ENCODE measurements around the gene MPL. TPM values are rescaled to one million over a fixed set of nuclear protein-coding genes. Genes with fewer than 3 reads are reported as not detected.

Gene MPL
- total and polyA plus RNA-seq, 2 of the 13 experiments (the other 11 are each of a cell fraction or from before 2014, with no cell fraction given), result not detected

DNA sequence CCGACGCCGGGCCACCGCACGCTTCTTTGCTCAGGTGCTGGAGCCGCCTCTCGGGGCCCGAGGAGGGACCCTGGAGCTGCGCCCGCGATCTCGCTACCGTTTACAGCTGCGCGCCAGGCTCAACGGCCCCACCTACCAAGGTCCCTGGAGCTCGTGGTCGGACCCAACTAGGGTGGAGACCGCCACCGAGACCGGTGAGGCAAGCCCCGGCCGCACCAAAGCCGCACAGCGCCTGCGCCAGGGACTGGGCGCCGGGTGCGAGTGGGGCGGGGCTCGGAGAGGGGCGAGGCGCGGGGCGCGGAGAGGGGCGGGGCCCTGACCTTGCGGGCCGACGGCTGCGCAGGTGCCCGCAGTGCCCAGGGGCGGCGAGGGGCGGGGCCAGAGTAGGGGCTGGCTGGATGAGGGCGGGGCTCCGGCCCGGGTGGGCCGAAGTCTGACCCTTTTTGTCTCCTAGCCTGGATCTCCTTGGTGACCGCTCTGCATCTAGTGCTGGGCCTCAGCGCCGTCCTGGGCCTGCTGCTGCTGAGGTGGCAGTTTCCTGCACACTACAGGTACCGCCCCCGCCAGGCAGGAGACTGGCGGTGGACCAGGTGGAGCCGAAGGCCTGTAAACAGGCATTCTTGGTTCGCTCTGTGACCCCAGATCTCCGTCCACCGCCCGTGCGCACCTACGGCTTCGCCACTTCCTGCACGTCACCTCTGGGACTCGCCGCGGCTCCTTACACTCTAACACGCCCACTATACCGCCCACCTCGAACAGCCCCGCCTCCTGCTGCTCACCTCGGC lies 11.4 kb downstream of the MPL start (continued):
- TF ChIP-seq, protein P1, sequence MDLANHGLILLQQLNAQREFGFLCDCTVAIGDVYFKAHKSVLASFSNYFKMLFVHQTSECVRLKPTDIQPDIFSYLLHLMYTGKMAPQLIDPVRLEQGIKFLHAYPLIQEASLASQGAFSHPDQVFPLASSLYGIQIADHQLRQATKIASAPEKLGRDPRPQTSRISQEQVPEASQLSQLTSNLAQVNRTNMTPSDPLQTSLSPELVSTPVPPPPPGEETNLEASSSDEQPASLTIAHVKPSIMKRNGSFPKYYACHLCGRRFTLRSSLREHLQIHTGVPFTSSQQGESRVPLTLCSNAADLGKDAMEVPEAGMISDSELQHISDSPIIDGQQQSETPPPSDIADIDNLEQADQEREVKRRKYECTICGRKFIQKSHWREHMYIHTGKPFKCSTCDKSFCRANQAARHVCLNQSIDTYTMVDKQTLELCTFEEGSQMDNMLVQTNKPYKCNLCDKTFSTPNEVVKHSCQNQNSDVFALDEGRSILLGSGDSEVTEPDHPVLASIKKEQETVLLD (CRISPR knock-in tag; IDR thresholded peaks at IDR 0.05; ENCODE audit: low read depth), result peak; percentile 73
- TF ChIP-seq ZNF670 (CRISPR knock-in tag; IDR thresholded peaks at IDR 0.05; ENCODE audit: borderline replicate concordance) (peak; percentile 62; the same call in 1 of the 2 replicates), PHF20 (CRISPR knock-in tag; IDR thresholded peaks at IDR 0.05) (peak; percentile 63), ZNF720 (CRISPR knock-in tag; IDR thresholded peaks at IDR 0.05) (no peak), ATRX (CRISPR knock-in tag; IDR thresholded peaks at IDR 0.05; ENCODE audit: borderline replicate concordance) (no peak), HNRNPK (IDR thresholded peaks at IDR 0.05; ENCODE audit: low read depth, low read length, poor library complexity, severe bottlenecking) (peak; percentile 25), REXO4 (CRISPR knock-in tag; IDR thresholded peaks at IDR 0.05; ENCODE audit: borderline replicate concordance) (no peak; the same call in 1 of the 2 replicates), ZNF234 (CRISPR knock-in tag; conservative IDR thresholded peaks at IDR 0.05) (no peak), ZNF24 (IDR thresholded peaks at IDR 0.05) (no peak), SAFB2 (CRISPR knock-in tag; IDR thresholded peaks at IDR 0.05; ENCODE audit: borderline replicate concordance, low read depth) (peak; percentile 72; the same call in 1 of the 2 replicates), SMYD3 (CRISPR knock-in tag; IDR thresholded peaks at IDR 0.05) (no peak), ZNF44 (CRISPR knock-in tag; IDR thresholded peaks at IDR 0.05) (no peak), ZNF350 (CRISPR knock-in tag; IDR thresholded peaks at IDR 0.05; ENCODE audit: borderline replicate concordance, low read depth) (peak; percentile 31), FOSL1 (CRISPR knock-in tag; IDR thresholded peaks at IDR 0.05; ENCODE audit: borderline replicate concordance) (0 out of 2 replicates have a peak, but pooled peaks have one; percentile 27), KDM2A (CRISPR knock-in tag; IDR thresholded peaks at IDR 0.05; ENCODE audit: borderline replicate concordance, low read depth) (peak; percentile 75), FOXO1 (CRISPR knock-in tag; IDR thresholded peaks at IDR 0.05) (peak; percentile 54), GLI4 (CRISPR knock-in tag; IDR thresholded peaks at IDR 0.05; ENCODE audit: borderline replicate concordance) (no peak; the same call in none of the 2 replicates), CC2D1A (CRISPR knock-in tag; IDR thresholded peaks at IDR 0.05) (no peak)
- TF ChIP-seq, protein P2, sequence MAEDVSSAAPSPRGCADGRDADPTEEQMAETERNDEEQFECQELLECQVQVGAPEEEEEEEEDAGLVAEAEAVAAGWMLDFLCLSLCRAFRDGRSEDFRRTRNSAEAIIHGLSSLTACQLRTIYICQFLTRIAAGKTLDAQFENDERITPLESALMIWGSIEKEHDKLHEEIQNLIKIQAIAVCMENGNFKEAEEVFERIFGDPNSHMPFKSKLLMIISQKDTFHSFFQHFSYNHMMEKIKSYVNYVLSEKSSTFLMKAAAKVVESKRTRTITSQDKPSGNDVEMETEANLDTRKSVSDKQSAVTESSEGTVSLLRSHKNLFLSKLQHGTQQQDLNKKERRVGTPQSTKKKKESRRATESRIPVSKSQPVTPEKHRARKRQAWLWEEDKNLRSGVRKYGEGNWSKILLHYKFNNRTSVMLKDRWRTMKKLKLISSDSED (CRISPR knock-in tag; IDR thresholded peaks at IDR 0.05), result no peak
- TF ChIP-seq, protein P3, sequence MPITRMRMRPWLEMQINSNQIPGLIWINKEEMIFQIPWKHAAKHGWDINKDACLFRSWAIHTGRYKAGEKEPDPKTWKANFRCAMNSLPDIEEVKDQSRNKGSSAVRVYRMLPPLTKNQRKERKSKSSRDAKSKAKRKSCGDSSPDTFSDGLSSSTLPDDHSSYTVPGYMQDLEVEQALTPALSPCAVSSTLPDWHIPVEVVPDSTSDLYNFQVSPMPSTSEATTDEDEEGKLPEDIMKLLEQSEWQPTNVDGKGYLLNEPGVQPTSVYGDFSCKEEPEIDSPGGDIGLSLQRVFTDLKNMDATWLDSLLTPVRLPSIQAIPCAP (CRISPR knock-in tag; IDR thresholded peaks at IDR 0.05; ENCODE audit: low read depth), result no peak
- TF ChIP-seq, protein P4, sequence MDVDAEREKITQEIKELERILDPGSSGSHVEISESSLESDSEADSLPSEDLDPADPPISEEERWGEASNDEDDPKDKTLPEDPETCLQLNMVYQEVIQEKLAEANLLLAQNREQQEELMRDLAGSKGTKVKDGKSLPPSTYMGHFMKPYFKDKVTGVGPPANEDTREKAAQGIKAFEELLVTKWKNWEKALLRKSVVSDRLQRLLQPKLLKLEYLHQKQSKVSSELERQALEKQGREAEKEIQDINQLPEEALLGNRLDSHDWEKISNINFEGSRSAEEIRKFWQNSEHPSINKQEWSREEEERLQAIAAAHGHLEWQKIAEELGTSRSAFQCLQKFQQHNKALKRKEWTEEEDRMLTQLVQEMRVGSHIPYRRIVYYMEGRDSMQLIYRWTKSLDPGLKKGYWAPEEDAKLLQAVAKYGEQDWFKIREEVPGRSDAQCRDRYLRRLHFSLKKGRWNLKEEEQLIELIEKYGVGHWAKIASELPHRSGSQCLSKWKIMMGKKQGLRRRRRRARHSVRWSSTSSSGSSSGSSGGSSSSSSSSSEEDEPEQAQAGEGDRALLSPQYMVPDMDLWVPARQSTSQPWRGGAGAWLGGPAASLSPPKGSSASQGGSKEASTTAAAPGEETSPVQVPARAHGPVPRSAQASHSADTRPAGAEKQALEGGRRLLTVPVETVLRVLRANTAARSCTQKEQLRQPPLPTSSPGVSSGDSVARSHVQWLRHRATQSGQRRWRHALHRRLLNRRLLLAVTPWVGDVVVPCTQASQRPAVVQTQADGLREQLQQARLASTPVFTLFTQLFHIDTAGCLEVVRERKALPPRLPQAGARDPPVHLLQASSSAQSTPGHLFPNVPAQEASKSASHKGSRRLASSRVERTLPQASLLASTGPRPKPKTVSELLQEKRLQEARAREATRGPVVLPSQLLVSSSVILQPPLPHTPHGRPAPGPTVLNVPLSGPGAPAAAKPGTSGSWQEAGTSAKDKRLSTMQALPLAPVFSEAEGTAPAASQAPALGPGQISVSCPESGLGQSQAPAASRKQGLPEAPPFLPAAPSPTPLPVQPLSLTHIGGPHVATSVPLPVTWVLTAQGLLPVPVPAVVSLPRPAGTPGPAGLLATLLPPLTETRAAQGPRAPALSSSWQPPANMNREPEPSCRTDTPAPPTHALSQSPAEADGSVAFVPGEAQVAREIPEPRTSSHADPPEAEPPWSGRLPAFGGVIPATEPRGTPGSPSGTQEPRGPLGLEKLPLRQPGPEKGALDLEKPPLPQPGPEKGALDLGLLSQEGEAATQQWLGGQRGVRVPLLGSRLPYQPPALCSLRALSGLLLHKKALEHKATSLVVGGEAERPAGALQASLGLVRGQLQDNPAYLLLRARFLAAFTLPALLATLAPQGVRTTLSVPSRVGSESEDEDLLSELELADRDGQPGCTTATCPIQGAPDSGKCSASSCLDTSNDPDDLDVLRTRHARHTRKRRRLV (CRISPR knock-in tag; IDR thresholded peaks at IDR 0.05), result peak; percentile 66; the same call in 1 of the 2 replicates

Measured in HepG2 (cell line).